SU-DHL-6 (cell line): Measurements from ENCODE around the gene HHAT.

Source experiments
- H2AFZ ChIP-seq: fragments of 200-600 bp; sonication (generic); 2 replicates; pipeline ENCODE4 v1.6.1; 2014; ENCODE audit warnings: low read depth, mild to moderate bottlenecking, moderate library complexity, mixed read lengths, antibody characterized with exemption, low read length; ENCODE audit not compliant: severe bottlenecking
- H3F3A ChIP-seq: fragments of 200-600 bp; shearing (Covaris generic); 2 replicates; pipeline ENCODE4 v1.6.0; 2016; ENCODE audit warnings: antibody characterized with exemption, mild to moderate bottlenecking; ENCODE audit not compliant: insufficient read depth
- H3K27ac ChIP-seq: fragments of 200-600 bp; sonication (generic); 2 replicates; pipeline ENCODE4 v1.5.1; 2016; ENCODE audit warnings: low read depth, mild to moderate bottlenecking, low read length, moderate library complexity, mixed read lengths
- H3K27me3 ChIP-seq: fragments of 200-600 bp; sonication (generic), shearing (Covaris generic); 2 replicates; pipeline ENCODE4 v1.6.0; 2014; ENCODE audit warnings: mild to moderate bottlenecking, low read length
- H3K36me3 ChIP-seq: fragments of 200-600 bp; sonication (generic); 2 replicates; pipeline ENCODE4 v1.6.1; 2014; ENCODE audit warnings: mild to moderate bottlenecking, low read length, mixed read lengths
- H3K4me2 ChIP-seq: fragments of 300-600, 200-600 bp; shearing (Covaris generic), sonication (generic); 2 replicates; pipeline ENCODE4 v1.6.0; 2014; ENCODE audit warnings: low read length, low read depth, mild to moderate bottlenecking; ENCODE audit not compliant: poor library complexity, severe bottlenecking
- H3K4me3 ChIP-seq: fragments of 200-600 bp; sonication (generic); 2 replicates; pipeline ENCODE4 v1.5.1; 2014; ENCODE audit warnings: antibody characterized with exemption, low read length, mild to moderate bottlenecking, mixed read lengths; ENCODE audit not compliant: insufficient read depth, poor library complexity, severe bottlenecking
- H3K79me2 ChIP-seq: fragments of 200-600 bp; sonication (generic); 2 replicates; pipeline ENCODE4 v1.6.1; 2014; ENCODE audit warnings: mild to moderate bottlenecking, low read length, moderate library complexity; ENCODE audit not compliant: insufficient read depth
- H3K9ac ChIP-seq: fragments of 200-600 bp; sonication (generic); 2 replicates; pipeline ENCODE4 v1.7.0; 2014; ENCODE audit warnings: mild to moderate bottlenecking, low read length
- H3K9me2 ChIP-seq: fragments of 200-600 bp; sonication (generic); replicated peaks from 2 replicates; pipeline ENCODE4 v1.6.1; 2014; ENCODE audit warnings: low read length; ENCODE audit not compliant: insufficient read depth
- H3K9me3 ChIP-seq: fragments of 200-600 bp; sonication (generic); 2 replicates; pipeline ENCODE4 v1.6.1; 2014; ENCODE audit warnings: low read length, mixed read lengths; ENCODE audit not compliant: insufficient read depth
- H4K20me1 ChIP-seq: fragments of 200-600 bp; sonication (generic); 2 replicates; pipeline ENCODE4 v1.6.1; 2014; ENCODE audit warnings: low read depth, mild to moderate bottlenecking, antibody characterized with exemption, low read length, moderate library complexity, mixed read lengths
- EZH2phosphoT487 ChIP-seq: fragments of 200-600 bp; sonication (generic), shearing (Covaris generic); conservative IDR thresholded peaks from 2 replicates; pipeline ENCODE4 v1.6.1; 2018; ENCODE audit warnings: mild to moderate bottlenecking, antibody characterized with exemption, low read length, moderate library complexity, mixed read lengths
- TF ChIP-seq, protein P1 (sequence below): fragments of 200-600 bp; sonication (generic); IDR thresholded peaks from one replicate; pipeline ENCODE4 v1.5.1; 2017; ENCODE audit warnings: antibody characterized with exemption, mild to moderate bottlenecking, low read length, moderate library complexity; ENCODE audit not compliant: insufficient read depth, poor library complexity, severe bottlenecking

HHAT gene

DNA sequence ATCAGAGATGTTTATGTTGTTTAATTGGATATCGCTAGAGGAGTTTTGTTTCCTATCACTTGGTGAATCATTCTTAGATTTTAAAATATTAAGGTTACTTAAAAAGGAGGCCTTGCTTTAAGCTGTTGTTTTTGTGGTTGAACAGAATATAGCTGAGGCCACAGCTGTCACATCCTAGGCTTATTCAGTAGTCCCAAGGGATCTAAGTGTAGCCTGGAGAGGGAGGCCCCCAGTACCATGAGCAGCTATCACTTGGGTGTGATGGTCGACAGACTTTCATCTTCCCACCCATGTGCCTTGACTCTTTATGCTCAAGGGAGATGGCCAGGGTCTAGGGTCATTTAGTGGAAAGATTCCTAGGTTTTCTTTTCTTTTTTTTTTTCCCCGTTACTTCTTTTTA is 278.7 kb downstream of the HHAT start:
- H4K20me1 ChIP-seq, result no peaks in the 10 kb centered on the region
- no peaks in the 10 kb centered on the region for H3K9me3 ChIP-seq
- no peak overlapping the region for H3K4me3 ChIP-seq
- H3K27me3 ChIP-seq, result no peaks in the 10 kb centered on the region
- H3K4me2 ChIP-seq, result no peak overlapping the region
- H2AFZ ChIP-seq, result no peak overlapping the region
- H3K9ac ChIP-seq, result no peak overlapping the region
- TF ChIP-seq, protein P1, sequence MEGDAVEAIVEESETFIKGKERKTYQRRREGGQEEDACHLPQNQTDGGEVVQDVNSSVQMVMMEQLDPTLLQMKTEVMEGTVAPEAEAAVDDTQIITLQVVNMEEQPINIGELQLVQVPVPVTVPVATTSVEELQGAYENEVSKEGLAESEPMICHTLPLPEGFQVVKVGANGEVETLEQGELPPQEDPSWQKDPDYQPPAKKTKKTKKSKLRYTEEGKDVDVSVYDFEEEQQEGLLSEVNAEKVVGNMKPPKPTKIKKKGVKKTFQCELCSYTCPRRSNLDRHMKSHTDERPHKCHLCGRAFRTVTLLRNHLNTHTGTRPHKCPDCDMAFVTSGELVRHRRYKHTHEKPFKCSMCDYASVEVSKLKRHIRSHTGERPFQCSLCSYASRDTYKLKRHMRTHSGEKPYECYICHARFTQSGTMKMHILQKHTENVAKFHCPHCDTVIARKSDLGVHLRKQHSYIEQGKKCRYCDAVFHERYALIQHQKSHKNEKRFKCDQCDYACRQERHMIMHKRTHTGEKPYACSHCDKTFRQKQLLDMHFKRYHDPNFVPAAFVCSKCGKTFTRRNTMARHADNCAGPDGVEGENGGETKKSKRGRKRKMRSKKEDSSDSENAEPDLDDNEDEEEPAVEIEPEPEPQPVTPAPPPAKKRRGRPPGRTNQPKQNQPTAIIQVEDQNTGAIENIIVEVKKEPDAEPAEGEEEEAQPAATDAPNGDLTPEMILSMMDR, result no peak
- no peak for TF ChIP-seq EZH2phosphoT487
- H3K79me2 ChIP-seq, result no peaks in the 10 kb centered on the region
- no peaks in the 10 kb centered on the region for H3K36me3 ChIP-seq
- H3F3A ChIP-seq, result no peaks in the 10 kb centered on the region
- H3K27ac ChIP-seq, result no peak overlapping the region
- H3K9me2 ChIP-seq, result no peaks in the 10 kb centered on the region

DNA sequence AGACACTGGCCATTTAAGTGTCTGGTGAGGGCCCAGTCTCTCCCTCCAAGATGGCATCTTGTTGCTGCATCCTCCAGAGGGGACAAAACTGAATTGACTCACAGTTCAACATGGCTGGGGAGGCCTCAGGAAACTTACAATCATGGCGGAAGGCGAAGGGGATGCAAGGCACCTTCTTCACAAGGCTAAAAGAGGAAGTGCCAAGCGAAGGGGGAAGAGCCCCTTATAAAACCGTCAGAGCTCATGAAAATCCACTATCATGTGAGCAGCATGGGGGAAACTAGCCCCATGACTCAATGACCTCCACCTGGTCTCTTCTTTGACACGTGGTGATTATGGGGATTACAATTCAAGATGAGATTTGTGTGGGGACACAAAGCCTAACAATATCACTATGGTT is 280.1 kb downstream of the HHAT start:
- Histone ChIP-seq H3F3A (no peaks in the 10 kb centered on the region), H3K4me2 (no peak overlapping the region), H3K9ac (no peak overlapping the region), H4K20me1 (no peaks in the 10 kb centered on the region), H3K4me3 (no peak overlapping the region), H2AFZ (no peak overlapping the region), H3K36me3 (no peaks in the 10 kb centered on the region), H3K9me2 (no peaks in the 10 kb centered on the region), H3K9me3 (no peaks in the 10 kb centered on the region), H3K27me3 (no peaks in the 10 kb centered on the region), H3K79me2 (no peaks in the 10 kb centered on the region), H3K27ac (no peak overlapping the region)
- TF ChIP-seq, protein P1, result no peak
- no peak for TF ChIP-seq EZH2phosphoT487

DNA sequence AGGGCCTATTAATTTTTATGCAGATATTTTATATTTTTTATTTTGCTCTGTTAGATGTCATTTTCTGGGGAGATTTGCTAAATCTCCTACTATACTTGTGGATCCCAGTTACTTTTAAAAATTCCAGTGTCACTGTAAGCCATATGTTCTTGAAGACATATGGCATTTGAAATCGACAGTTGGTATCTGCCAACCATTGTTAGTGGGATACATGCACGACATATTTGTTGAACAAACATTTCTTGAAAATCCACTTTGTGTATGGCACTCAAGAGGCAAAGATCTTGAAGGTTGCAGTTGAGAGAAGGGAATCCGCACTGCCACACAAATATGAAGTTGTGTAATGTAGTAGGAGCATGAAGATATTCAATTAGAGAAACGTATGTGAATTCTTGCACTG is 287.7 kb downstream of the HHAT start:
- Histone ChIP-seq H3K27ac (no peak overlapping the region), H3K4me2 (no peak overlapping the region), H3K79me2 (no peaks in the 10 kb centered on the region), H3K27me3 (no peaks in the 10 kb centered on the region), H3K9me3 (no peaks in the 10 kb centered on the region), H4K20me1 (no peaks in the 10 kb centered on the region), H3K4me3 (no peak overlapping the region), H3K9me2 (no peaks in the 10 kb centered on the region), H2AFZ (no peak overlapping the region), H3F3A (no peaks in the 10 kb centered on the region), H3K9ac (no peak overlapping the region), H3K36me3 (no peaks in the 10 kb centered on the region)
- TF ChIP-seq EZH2phosphoT487, result no peak
- TF ChIP-seq, protein P1, result no peak

DNA sequence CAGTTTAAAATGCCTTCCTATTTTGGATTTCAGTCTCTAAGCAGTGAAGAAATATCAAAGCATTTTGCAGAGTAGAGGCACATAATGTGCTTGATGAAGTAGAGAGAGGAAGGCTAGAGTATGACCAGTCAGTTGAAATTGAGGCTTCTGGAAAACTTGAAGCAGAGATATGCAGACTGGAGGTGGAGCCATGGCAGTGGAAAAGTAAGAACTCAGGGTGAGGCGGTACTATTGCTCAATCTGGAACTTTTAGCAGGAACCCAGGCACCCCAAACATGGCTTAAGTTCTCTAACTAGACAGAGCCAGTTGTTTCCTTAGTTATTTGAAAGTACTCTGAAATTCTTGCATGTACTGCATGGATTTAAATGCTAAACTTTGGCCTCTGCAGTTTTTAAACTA is 288.6 kb downstream of the HHAT start:
- Histone ChIP-seq H2AFZ (no peak overlapping the region), H3F3A (no peaks in the 10 kb centered on the region), H3K4me3 (no peak overlapping the region), H3K9ac (no peak overlapping the region), H3K9me3 (no peaks in the 10 kb centered on the region), H3K79me2 (no peaks in the 10 kb centered on the region), H4K20me1 (no peaks in the 10 kb centered on the region), H3K36me3 (no peaks in the 10 kb centered on the region), H3K27ac (no peak overlapping the region), H3K4me2 (no peak overlapping the region), H3K9me2 (no peaks in the 10 kb centered on the region), H3K27me3 (no peaks in the 10 kb centered on the region)
- no peak for TF ChIP-seq EZH2phosphoT487
- TF ChIP-seq, protein P1, result no peak
